ENCODE data around the gene SIAH1.

DNA sequence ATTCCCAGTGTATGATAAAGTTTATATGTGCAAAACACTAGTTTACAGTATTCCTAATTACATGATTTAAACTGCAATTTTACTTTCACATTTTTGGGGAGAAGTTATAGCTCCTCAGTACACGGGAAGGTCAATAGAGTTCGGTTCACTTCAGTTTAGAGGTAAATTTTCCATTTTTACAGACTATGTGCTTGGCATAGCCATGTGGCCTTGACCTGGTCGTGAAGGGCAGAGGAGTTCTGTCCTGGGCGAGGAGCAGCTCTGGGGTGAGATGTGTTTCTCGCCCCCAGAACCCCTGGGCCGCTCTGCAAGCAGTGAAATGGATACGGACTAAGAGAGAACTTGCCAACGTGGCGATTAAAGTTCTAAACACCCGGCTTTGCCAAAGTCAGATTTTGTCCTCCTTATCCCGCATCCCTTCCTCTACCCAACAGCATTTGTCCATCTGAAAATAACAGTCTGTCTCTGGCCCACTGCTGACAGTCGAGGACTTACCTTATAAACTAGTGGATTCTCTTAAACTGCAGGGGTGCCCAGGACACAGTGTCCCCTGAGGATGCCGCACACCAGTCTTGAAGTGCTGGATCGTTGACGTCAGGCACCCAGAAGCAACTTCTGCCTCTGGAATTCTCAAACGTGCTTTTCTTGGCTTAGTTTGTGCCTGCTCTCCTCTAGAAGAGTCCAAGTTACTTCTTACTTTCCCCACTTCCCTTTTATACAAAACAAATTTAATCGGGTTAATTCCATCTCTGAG lies 1.5 kb upstream of the SIAH1 start:
- TF ChIP-seq ZNF302 (tag by site-specific recombination; IDR thresholded peaks at IDR 0.05; ENCODE audit: low read depth) (no peak), CTCF (tag by site-specific recombination; IDR thresholded peaks at IDR 0.05) (no peak), ZNF292 (tag by site-specific recombination; IDR thresholded peaks at IDR 0.05; ENCODE audit: borderline replicate concordance, low read depth) (no peak), ZNF133 (tag by site-specific recombination; IDR thresholded peaks at IDR 0.05) (no peak), IKZF3 (tag by site-specific recombination; IDR thresholded peaks at IDR 0.05) (no peak), SCRT2 (tag by site-specific recombination; IDR thresholded peaks at IDR 0.05) (no peak), ZNF433 (tag by site-specific recombination; IDR thresholded peaks at IDR 0.05; ENCODE audit: low read depth) (no peak), ZNF747 (tag by site-specific recombination; IDR thresholded peaks at IDR 0.05) (no peak), ZNF660 (tag by site-specific recombination; IDR thresholded peaks at IDR 0.05) (no peak), ZNF140 (tag by site-specific recombination; IDR thresholded peaks at IDR 0.05) (no peak), PBX3 (CRISPR knock-in tag; IDR thresholded peaks at IDR 0.05) (no peak)
- TF ChIP-seq, protein P1, sequence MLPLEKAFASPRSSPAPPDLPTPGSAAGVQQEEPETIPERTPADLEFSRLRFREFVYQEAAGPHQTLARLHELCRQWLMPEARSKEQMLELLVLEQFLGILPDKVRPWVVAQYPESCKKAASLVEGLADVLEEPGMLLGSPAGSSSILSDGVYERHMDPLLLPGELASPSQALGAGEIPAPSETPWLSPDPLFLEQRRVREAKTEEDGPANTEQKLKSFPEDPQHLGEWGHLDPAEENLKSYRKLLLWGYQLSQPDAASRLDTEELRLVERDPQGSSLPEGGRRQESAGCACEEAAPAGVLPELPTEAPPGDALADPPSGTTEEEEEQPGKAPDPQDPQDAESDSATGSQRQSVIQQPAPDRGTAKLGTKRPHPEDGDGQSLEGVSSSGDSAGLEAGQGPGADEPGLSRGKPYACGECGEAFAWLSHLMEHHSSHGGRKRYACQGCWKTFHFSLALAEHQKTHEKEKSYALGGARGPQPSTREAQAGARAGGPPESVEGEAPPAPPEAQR (tag by site-specific recombination; IDR thresholded peaks at IDR 0.05) = no peak
